HG02840 (cell line): ENCODE measurements around the gene PGM1.
"Not testable (repeated sequence)": the region's sequence is repeated elsewhere in the genome, so short reads cannot be mapped to it uniquely, and the experiment has no call there.

Source experiments
- ATAC-seq: cut with Tn5 transposase; IDR thresholded peaks from one replicate; pipeline ENCODE4 v1.9.1; 2021; ENCODE audit warnings: mild to moderate bottlenecking, moderate library complexity, moderate number of reproducible peaks; ENCODE audit not compliant: unreplicated experiment, low FRiP score

PGM1 gene

GRCh38 chr1:63593303-63593885 lies at the start of gene PGM1:
TSS of gene PGM1 (plus strand) at chr1:63593411. CDS start at chr1:63593489, 78 bp downstream.
- ATAC-seq = peak; percentile 83

DNA sequence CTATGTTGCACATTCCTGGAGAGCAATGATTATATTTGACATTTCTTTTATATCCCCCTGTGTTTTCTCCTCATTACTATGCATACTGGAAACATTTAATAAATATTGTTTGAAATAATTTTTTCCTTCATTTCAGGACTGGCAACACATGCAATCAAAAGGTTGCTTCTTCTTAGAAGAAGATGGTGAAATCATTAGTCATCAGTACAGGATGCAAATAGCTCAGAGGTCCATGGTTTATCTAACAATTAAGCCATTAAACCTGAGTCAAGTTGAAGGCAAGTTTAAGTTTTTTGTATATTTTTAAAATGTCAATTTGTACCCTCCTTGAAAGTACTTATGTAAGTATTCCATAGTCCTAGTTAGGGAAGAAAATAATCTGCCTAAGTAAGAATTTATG lies 47.4 kb upstream of the PGM1 start:
- no peak for ATAC-seq

DNA sequence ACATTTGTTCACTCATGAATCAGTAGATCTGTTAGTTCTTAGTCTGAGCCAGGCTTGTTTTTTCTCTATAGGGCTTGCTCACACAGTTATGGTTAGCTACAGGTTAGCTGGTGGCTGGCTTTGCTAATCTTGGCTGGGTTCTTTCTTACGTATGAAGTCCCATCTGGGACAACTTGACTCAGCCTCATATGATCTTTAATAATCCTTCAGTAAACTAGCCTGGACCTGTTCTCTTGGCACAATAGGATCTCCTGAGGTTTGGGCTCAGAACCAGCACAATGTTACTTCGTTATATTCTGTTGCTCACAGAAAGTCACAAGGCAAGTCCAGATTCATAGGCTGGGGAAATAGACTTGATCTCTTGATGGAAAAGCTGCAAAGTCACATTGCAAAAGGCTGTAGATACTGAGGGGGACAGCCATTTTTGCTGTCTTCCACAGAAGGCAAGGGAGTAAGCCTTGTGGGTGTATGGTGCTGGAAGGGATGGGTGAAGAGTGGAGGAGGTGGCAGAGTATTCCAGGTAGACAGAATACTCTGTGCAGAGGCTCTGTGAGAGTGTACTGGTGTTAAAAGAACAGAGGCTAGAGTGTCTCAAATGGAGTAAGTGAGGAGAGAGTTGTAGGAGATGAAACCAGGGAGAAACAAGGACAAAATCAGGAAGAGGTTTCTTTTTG lies 45.5 kb upstream of the PGM1 start:
- ATAC-seq = no peak

GRCh38 chr1:63548303-63548702 lies 44.9 kb upstream of the PGM1 start:
- ATAC-seq = no peak

DNA sequence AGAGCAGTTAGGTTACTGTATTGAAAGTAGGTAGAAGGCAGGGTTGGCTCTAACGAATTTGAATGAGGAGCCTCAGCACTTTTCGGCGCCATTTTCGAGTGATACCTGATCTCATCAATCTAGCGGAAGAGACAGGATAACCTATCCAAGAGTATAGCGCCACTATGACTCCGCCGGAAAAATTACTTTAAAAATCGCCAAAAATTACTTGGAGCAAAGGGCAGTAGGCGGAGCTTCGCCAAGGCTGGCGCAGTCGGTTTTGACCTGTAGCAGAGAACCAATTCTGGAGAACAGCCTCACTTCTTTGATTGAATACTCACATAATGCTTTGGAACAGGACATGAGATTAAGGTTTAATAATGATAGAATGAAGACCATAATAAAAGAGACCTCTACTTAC lies 44.3 kb upstream of the PGM1 start:
- no peak for ATAC-seq

- ATAC-seq = no peak
These were observed 37.7 kb upstream of the PGM1 start for GRCh38 chr1:63555480-63555879.

- ATAC-seq = no peak
These were observed 35.7 kb upstream of the PGM1 start for GRCh38 chr1:63557365-63557987.

- ATAC-seq = no peak
These were observed 33.9 kb upstream of the PGM1 start for GRCh38 chr1:63559357-63559756.

GRCh38 chr1:63563745-63564144 lies 29.5 kb upstream of the PGM1 start:
- no peak for ATAC-seq

- ATAC-seq = no peak
These were observed 24.1 kb upstream of the PGM1 start for GRCh38 chr1:63569068-63569467.

GRCh38 chr1:63569640-63570316 lies 23.4 kb upstream of the PGM1 start:
- no peak for ATAC-seq

DNA sequence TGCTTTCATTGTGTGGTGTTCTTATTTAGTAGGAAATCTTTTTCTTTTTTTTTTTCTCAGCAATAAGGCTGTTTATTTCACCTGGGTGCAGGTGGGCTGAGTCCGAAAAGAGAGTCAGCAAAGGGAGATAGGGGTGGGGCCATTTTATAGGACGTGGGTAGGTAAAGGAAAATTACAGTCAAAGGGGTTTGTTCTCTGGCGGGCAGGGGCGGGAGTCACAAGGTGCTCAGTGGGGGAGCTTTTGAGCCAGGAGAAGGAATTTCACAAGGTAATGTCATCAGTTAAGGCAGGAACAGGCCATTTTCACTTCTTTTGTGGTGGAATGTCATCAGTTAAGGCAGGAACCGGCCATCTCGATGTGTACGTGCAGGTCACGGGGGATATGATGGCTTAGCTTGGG lies 20.5 kb upstream of the PGM1 start:
- ATAC-seq = not testable (repeated sequence)

DNA sequence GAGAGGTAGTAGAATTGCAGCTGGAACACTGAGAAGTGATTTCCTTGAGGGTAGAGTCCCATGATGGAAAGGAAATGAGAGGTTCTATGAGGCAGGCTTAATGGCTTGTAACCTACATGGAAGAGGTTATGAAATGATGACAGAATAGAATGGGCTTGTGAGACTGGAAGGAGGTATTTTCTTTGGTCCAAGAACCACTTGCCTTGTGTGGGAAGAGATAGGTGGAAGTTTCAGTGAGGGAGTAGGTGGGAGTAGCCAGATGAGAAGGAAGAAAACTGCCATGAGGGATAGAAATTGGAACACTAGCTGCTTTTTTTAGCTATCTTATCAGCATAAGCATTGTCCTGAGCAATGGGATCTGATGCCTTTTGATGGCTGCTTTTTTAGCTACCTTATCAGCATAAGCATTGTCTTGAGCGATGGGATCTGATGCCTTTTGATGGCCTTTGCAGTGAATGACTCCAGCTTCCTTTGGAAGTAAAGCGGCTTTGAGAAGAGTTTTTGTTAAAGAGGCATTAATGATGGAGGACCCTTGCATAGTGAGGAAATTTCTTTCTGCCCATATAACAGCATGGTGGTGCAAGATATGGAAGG lies 18.9 kb upstream of the PGM1 start:
- not testable (repeated sequence) for ATAC-seq

- no peak for ATAC-seq
These were observed 17.8 kb upstream of the PGM1 start for GRCh38 chr1:63575340-63575826.

GRCh38 chr1:63586326-63586725 lies 6.9 kb upstream of the PGM1 start:
- not testable (repeated sequence) for ATAC-seq

DNA sequence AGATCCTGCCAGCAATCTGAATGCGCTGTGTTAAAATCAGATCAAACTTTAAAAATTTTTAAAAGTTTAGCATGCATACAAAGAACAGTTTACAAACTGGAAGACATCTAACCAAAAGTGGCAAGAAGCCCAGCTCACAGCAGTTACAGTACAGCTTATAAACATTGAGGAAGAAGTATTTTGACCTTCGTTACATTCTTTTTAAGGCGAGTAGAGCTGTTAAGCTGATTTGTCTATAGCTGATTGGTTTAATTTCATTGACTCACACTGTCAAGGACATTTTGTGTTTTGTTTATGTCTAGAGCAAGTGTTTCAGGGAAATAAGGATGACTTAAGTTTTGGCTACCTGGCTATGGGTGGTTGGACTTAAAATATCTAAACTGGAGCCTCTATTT lies 3.0 kb upstream of the PGM1 start:
- ATAC-seq = no peak

DNA sequence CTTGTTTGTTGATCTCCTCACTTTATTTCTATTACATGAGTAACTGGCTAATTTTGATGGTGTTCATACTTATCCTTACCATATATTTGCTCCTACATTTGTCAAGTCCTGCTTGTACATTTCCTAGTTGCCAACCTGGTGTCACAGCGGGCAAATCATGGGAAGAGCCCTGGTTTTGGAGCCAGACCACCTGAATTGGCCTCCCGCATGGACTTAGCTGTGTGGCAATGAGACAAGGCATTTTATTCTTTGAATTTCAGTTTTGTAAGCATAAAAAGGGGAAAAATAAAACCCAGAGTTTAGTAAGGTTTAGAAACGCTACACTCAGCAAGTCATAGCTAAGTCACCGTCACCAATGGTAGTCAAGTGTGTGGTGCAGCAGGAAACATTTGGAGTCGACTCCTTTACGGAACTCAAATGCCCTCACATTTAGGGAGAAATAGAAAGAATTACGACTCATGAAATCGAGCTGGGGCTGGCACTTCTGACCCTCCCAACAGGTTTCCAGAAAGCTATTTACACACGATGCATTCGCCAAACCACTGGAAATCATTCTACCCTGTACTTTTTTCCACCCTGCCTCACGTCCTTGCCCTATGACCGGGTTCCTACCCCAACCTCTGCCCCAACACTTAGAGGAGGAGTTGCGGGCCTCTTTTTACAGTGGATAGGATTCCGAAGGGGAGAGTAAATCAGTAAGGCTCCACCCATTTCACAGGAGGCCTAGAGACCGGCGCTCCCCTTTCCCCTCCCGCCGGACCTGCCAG lies 492 bp upstream of the PGM1 start:
- no peak for ATAC-seq

DNA sequence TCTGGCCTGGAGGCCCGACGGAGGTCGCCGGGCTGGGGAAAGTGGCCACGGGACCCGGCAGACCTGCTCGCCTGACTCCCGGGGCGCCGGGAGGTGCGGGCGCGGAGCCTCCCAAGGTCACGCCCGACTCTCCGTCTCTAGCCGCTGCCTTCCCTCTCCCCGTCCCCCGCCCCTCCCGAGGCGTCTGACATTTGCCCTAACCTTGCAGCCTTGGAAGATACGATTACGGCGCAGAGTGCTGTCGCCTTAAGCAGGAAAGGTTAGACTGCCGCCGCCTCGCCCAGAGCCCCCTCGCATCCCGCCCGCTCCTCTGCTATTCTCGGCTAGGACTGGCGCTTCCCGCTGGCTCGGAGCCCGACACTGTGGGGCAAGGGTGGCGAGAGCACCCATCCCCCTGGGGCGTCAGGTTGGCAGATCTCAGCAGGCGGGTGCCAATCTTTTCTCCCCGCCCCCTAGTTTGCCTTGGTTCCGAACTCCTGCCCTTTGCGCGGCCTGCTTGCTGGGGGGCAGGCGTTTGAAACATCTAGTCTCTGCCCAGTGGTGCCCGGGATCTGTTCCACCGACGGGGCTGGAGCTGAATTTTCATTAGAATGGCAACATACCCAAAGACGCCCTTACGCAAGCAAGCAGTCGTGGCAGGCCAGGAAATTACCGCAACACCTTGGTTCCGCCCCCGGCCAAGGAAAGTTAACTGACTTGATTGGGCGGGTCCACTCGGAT lies 835 bp downstream of the PGM1 start:
- peak; percentile 48 for ATAC-seq

GRCh38 chr1:63595435-63595834 lies 2.2 kb downstream of the PGM1 start:
- no peak for ATAC-seq

GRCh38 chr1:63599799-63600198 lies 6.6 kb downstream of the PGM1 start:
- ATAC-seq = no peak
